Choroid plexus epithelial cell (primary cell): ENCODE measurements around the gene MS4A3.

ENCODE experiments used
- DNase-seq: peaks from one replicate; pipeline ENCODE4 v3.0.0-alpha.2; 2010; ENCODE audit warnings: low read depth
- H3K4me3 ChIP-seq: 2 replicates; pipeline ENCODE4 v1.5.1; 2011; ENCODE audit warnings: low read depth, mild to moderate bottlenecking, control low read depth, low read length, moderate library complexity
- TF ChIP-seq, protein P1 (sequence below): conservative IDR thresholded peaks from 2 replicates; pipeline ENCODE4 v1.5.1; 2011; ENCODE audit warnings: low read depth, mild to moderate bottlenecking, control low read depth, inconsistent platforms, low read length, moderate library complexity

MS4A3 gene

DNA sequence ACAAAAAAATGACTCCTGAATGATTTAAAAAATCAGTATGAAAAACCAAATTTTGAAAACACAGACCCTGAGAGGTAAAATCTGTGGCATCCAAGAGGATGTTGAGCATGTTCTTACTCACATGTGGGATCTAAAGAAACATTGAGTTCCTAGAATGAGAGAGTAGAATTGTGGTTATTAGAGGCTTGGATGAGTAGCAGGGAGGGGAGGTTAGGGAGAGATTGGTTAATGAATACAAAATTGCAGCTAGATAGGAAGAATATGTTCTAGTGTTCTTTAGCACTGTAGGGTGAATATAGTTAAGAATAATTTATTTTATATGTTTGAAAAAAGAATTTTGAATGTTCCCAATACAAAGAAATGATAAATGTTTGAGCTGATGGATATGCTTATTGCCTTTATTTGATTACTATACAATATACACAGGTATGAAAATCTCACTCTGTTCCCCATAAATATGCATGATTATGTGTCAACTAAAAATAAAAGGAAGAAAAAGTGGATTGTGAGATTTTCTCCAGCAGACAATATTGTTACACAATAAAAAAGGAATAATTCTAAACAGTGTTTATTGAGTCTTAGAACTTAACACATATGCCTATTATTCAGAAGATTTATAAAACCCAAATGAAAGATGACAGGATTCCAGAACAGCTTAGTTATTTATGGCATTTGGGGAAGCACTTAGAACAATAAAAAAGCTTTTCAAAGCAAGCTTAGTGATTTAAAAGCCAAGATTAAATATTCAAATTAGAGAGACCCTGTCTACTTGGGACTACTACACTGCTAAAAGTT, 60.7 kb downstream of the MS4A3 start:
- TF ChIP-seq, protein P1, sequence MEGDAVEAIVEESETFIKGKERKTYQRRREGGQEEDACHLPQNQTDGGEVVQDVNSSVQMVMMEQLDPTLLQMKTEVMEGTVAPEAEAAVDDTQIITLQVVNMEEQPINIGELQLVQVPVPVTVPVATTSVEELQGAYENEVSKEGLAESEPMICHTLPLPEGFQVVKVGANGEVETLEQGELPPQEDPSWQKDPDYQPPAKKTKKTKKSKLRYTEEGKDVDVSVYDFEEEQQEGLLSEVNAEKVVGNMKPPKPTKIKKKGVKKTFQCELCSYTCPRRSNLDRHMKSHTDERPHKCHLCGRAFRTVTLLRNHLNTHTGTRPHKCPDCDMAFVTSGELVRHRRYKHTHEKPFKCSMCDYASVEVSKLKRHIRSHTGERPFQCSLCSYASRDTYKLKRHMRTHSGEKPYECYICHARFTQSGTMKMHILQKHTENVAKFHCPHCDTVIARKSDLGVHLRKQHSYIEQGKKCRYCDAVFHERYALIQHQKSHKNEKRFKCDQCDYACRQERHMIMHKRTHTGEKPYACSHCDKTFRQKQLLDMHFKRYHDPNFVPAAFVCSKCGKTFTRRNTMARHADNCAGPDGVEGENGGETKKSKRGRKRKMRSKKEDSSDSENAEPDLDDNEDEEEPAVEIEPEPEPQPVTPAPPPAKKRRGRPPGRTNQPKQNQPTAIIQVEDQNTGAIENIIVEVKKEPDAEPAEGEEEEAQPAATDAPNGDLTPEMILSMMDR, result no peak
- DNase-seq, result no peak
- H3K4me3 ChIP-seq, result no peak overlapping the region

DNA sequence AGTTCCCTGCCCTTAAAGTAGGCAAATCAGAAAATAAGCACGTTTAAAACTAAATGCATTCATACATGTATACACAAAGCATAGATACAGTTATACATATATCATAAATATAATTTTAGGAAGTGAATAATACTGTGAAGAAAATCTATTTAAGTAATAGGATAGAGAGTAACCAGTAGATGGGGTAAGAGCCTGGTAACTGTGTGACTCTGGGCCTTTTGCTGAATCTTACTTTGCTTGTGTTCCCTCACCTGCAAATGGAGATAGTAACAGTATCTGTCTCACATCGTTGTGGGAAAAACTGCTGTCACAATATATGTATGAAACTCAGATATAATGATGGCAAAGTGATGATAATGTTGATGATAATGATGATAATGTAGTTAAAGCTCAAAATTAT, 61.9 kb downstream of the MS4A3 start:
- TF ChIP-seq, protein P1, result no peak
- H3K4me3 ChIP-seq, result no peak overlapping the region
- DNase-seq, result no peak

DNA sequence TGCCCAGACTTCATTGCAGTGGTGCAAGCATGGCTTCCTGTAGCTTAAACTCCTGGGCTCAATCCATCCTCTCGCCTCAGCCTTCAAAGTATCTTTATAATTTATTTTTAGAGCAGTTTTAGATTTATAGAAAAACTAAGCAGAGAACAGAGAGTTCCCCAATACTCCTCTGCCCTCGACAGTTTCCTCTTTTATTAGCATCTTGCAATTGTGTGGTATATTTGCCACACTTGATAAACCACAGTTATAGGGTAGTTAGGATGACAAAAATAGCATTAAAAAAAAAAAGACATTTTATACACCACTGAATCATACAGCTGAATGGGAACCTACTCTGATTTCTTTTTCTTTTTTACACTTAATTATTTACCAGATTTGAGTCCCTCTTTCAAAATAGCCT, 63.2 kb downstream of the MS4A3 start:
- no peak for DNase-seq
- TF ChIP-seq, protein P1, result no peak
- no peak overlapping the region for H3K4me3 ChIP-seq
